HG02678 (cell line): Measurements from ENCODE around the gene CCL5.

Experiments
- ATAC-seq: cut with Tn5 transposase; IDR thresholded peaks from one replicate; pipeline ENCODE4 v1.9.1; 2021; ENCODE audit warnings: mild to moderate bottlenecking, moderate library complexity; ENCODE audit not compliant: unreplicated experiment

Gene CCL5

GRCh38 chr17:35879773-35880654 is at the start of gene CCL5:
TSS of gene CCL5 (minus strand) at chr17:35880360.
- peak; percentile 94 for ATAC-seq

- no peak for ATAC-seq
These were observed 47.6 kb upstream of the CCL5 start for GRCh38 chr17:35927714-35928113.

GRCh38 chr17:35923609-35924114 is 43.5 kb upstream of the CCL5 start:
- no peak for ATAC-seq

GRCh38 chr17:35920229-35920628 is 40.1 kb upstream of the CCL5 start:
- no peak for ATAC-seq

GRCh38 chr17:35918665-35919064 is 38.5 kb upstream of the CCL5 start:
- no peak for ATAC-seq

- ATAC-seq: no peak
These were observed 37.5 kb upstream of the CCL5 start for GRCh38 chr17:35917519-35918213.

GRCh38 chr17:35915153-35915964 is 35.2 kb upstream of the CCL5 start:
- ATAC-seq: no peak

GRCh38 chr17:35914354-35914753 is 34.2 kb upstream of the CCL5 start:
- ATAC-seq: no peak

- no peak for ATAC-seq
These were observed 33.4 kb upstream of the CCL5 start for GRCh38 chr17:35913609-35914008.

GRCh38 chr17:35912942-35913341 is 32.8 kb upstream of the CCL5 start:
- no peak for ATAC-seq

- ATAC-seq: no peak
These were observed 32.3 kb upstream of the CCL5 start for GRCh38 chr17:35912339-35912912.

GRCh38 chr17:35909408-35909807 is 29.2 kb upstream of the CCL5 start:
- no peak for ATAC-seq

GRCh38 chr17:35907691-35908090 is 27.5 kb upstream of the CCL5 start:
- no peak for ATAC-seq

GRCh38 chr17:35906926-35907637 is 26.9 kb upstream of the CCL5 start:
- ATAC-seq: no peak

- ATAC-seq: no peak
These were observed 26.2 kb upstream of the CCL5 start for GRCh38 chr17:35906191-35906925.

- ATAC-seq: no peak
These were observed 23.3 kb upstream of the CCL5 start for GRCh38 chr17:35903451-35903850.

GRCh38 chr17:35901631-35902175 is 21.5 kb upstream of the CCL5 start:
- no peak for ATAC-seq

GRCh38 chr17:35900708-35901480 is 20.7 kb upstream of the CCL5 start:
- ATAC-seq: no peak
